Upper lobe of left lung (tissue), 6 donors: Measurements from ENCODE around the gene CEP250. TPM values are rescaled to one million over a fixed set of nuclear protein-coding genes. Genes with fewer than 3 reads are reported as not detected.
A peak's percentile ranks its signal among the peaks of the same experiment; 100 is the strongest.
"Not testable (repeated sequence)": the region's sequence is repeated elsewhere in the genome, so short reads cannot be mapped to it uniquely, and the experiment has no call there.

Experiments
- ATAC-seq, 2 donors: fragments of 200-7000 bp; cut with Tn5 transposase; one replicate each; pipeline ENCODE4 v1.9.1; 2022; ENCODE audit warnings: mild to moderate bottlenecking in 2 of 2, moderate library complexity in 2 of 2; ENCODE audit not compliant: low FRiP score in 2 of 2
- DNase-seq, 2 donors: peaks; one replicate each; pipeline ENCODE4 v3.0.0-alpha.2; 2019 to 2020
- H3K27ac ChIP-seq, 4 donors: fragments of 200-600 bp; sonication (generic); one replicate each; pipeline ENCODE4 v1.5.1; 2016 to 2019
- H3K27me3 ChIP-seq, 4 donors: fragments of 200-600 bp; sonication (generic); one replicate each; pipeline ENCODE4 v1.5.1; 2017 to 2019
- H3K36me3 ChIP-seq, 4 donors: fragments of 200-600 bp; sonication (generic); one replicate each; pipeline ENCODE4 v1.5.1; 2016 to 2019
- H3K4me1 ChIP-seq, 4 donors: fragments of 200-600 bp; sonication (generic); one replicate each; pipeline ENCODE4 v1.5.1; 2018 to 2019
- H3K4me3 ChIP-seq, 4 donors: fragments of 200-600 bp; sonication (generic); one replicate each; pipeline ENCODE4 v1.5.1; 2017 to 2019; ENCODE audit warnings: mild to moderate bottlenecking in 2 of 4, moderate library complexity in 1 of 4
- H3K9me3 ChIP-seq, 4 donors: fragments of 200-600 bp; sonication (generic); one replicate each; pipeline ENCODE4 v1.5.1; 2018 to 2019
- CTCF ChIP-seq, 6 experiments: fragments of 450-650 bp in 4 of 6; fragments of 200-600 bp in 2 of 6; sonication (generic) in 2 of 6; IDR thresholded peaks; one replicate each; pipeline ENCODE4 v1.5.1; 2016 to 2019; ENCODE audit warnings: antibody characterized with exemption in 6 of 6
- EP300 ChIP-seq, 4 donors: sonication (generic); formaldehyde crosslinking; IDR thresholded peaks; one replicate each; pipeline ENCODE4 v1.5.1; 2017; ENCODE audit warnings: antibody characterized with exemption in 4 of 4, control low read depth in 2 of 4
- POLR2A ChIP-seq, 4 donors: fragments of 450-650 bp; IDR thresholded peaks; one replicate each; pipeline ENCODE4 v1.5.1; 2016 to 2017; ENCODE audit warnings: antibody characterized with exemption in 4 of 4, mild to moderate bottlenecking in 2 of 4
- POLR2AphosphoS5 ChIP-seq, 2 donors: sonication (generic); formaldehyde crosslinking; IDR thresholded peaks; one replicate each; pipeline ENCODE4 v1.5.1; 2017; ENCODE audit warnings: antibody characterized with exemption in 2 of 2
- WGBS, 2 donors: methylation state at CpG; one replicate each; pipeline ENCODE4 v1.1.5; 2017 to 2018; 5-methylcytosine and 5-hydroxymethylcytosine counted together
- total RNA-seq, 6 donors: library from RNA; depleted of rRNA in 4 of 6; stranded (reverse); fragments of >200 nt in 4 of 6; gene quantifications; one replicate each; pipeline versions ENCODE4 v1.1.0 to v1.2.1, GENCODE V29; 2016 to 2021
- donor health status: DM: no; HTN: no; CAD: no; lungs with moderate emphysema.
- donor health status: DM: no; HTN: yes; CAD: no; lungs with severe emphysema.

CEP250 gene
- total RNA-seq, 6 donors from 2014 or later = 15.4 to 66.6 (median 29.6) TPM

GRCh38 chr20:35515949-35516645 is 60.7 kb downstream of the CEP250 start:
- Histone ChIP-seq H3K36me3 (peaks cover 0 to 26% (median 17%) of the 10 kb centered on the region in 4 donors), H3K9me3 (no peaks in the 10 kb centered on the region), H3K27ac (no peak overlapping the region), H3K4me3 (no peak overlapping the region), H3K27me3 (no peaks in the 10 kb centered on the region), H3K4me1 (no peaks in the 10 kb centered on the region)
- WGBS, 2 donors = 77 to 83% methylated on average over 3 of the region's 3 CpGs
- ATAC-seq = no peak
- no peak for TF ChIP-seq POLR2AphosphoS5 (IDR thresholded peaks at IDR 0.05)
- no peak for DNase-seq

DNA sequence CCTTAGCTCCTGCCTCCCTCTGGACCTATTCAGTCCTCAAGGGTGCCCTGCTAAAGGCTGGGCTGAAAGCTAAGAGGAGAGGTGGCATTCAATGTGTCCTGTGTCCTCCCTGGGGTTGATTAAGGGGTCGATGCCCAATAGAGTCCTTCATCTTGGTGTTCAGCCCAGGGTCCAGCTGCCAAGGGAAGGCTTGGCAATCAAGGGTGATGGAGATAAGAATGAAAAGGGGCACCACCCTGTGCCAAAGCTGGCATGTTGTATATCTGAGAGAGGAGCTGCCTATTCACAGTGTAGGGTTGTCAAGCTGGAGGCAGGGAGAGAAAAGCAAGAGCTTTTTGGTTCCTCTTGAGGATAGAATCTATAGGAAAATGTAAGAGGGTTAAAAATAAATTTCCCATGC is 61.7 kb downstream of the CEP250 start:
- Histone ChIP-seq H3K9me3 (no peaks in the 10 kb centered on the region), H3K27me3 (no peaks in the 10 kb centered on the region), H3K4me1 (no peaks in the 10 kb centered on the region), H3K4me3 (no peak overlapping the region), H3K36me3 (peaks cover 0 to 16% (median 12%) of the 10 kb centered on the region in 4 donors), H3K27ac (no peak overlapping the region)
- ATAC-seq = no peak
- TF ChIP-seq POLR2A (IDR thresholded peaks at IDR 0.05) (no peak), EP300 (IDR thresholded peaks at IDR 0.05) (no peak), CTCF (IDR thresholded peaks at IDR 0.05) (no peak), POLR2AphosphoS5 (IDR thresholded peaks at IDR 0.05) (no peak)
- WGBS, 2 donors = 67 to 83% methylated on average over 1 of the region's 1 CpG
- DNase-seq = no peak

DNA sequence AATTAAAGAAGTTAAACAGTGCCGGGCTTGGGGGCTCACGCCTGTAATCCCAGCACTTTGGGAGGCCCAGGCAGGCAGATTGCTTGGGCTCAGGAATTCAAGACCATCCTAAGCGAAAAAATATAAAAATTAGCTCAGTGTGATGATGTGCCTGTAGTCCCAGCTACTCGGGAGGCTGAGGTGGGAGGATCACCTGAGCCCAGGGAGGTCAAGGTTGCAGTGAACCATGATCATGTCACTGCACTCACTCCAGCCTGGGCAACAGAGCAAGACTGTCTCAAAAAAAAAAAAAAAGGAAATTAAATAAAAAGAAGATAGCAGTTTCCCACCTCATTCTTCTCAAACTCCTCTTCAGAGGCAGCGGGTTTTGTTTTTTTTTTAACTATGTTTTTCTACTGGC is 62.4 kb downstream of the CEP250 start:
- H3K4me3 ChIP-seq, H3K27me3 ChIP-seq: not testable (repeated sequence)
- WGBS, 2 donors = 83 to 87% methylated on average over 5 of the region's 5 CpGs

GRCh38 chr20:35518955-35519354 is 63.6 kb downstream of the CEP250 start:
- Histone ChIP-seq H3K9me3 (no peaks in the 10 kb centered on the region), H3K4me3 (no peak overlapping the region), H3K27ac (no peak overlapping the region), H3K4me1 (no peaks in the 10 kb centered on the region), H3K36me3 (peaks cover 0 to 7% (median 0%) of the 10 kb centered on the region in 4 donors), H3K27me3 (no peaks in the 10 kb centered on the region)
- no peak for DNase-seq
- no peak for ATAC-seq
- TF ChIP-seq EP300 (IDR thresholded peaks at IDR 0.05) = no peak
- no peak for TF ChIP-seq CTCF (IDR thresholded peaks at IDR 0.05)
- TF ChIP-seq POLR2AphosphoS5 (IDR thresholded peaks at IDR 0.05) = no peak
- TF ChIP-seq POLR2A (IDR thresholded peaks at IDR 0.05) = no peak
- WGBS, 2 donors = 73 to 75% methylated on average over 9 of the region's 9 CpGs

More for the DNA sequence above, 62.4 kb downstream of the CEP250 start:
- not testable (repeated sequence) for ATAC-seq, DNase-seq, H3K4me1 ChIP-seq, H3K36me3 ChIP-seq, H3K27ac ChIP-seq, H3K9me3 ChIP-seq

- no peak overlapping the region for H3K4me3 ChIP-seq
- DNase-seq = no peak
- no peaks in the 10 kb centered on the region for H3K27me3 ChIP-seq
- no peak for ATAC-seq
- no peaks in the 10 kb centered on the region for H3K36me3 ChIP-seq
- H3K9me3 ChIP-seq = no peaks in the 10 kb centered on the region
- TF ChIP-seq POLR2AphosphoS5 (IDR thresholded peaks at IDR 0.05) (no peak), EP300 (IDR thresholded peaks at IDR 0.05) (no peak), POLR2A (IDR thresholded peaks at IDR 0.05) (no peak), CTCF (IDR thresholded peaks at IDR 0.05) (peak in 5 of 6 experiments; percentile 13 to 38 (median 29))
- WGBS, 2 donors = 78 to 86% methylated on average over 4 to 6 of the region's 6 CpGs
- no peaks in the 10 kb centered on the region for H3K4me1 ChIP-seq
- H3K27ac ChIP-seq = no peak overlapping the region
These were observed 68.0 kb downstream of the CEP250 start for GRCh38 chr20:35523298-35523888.

DNA sequence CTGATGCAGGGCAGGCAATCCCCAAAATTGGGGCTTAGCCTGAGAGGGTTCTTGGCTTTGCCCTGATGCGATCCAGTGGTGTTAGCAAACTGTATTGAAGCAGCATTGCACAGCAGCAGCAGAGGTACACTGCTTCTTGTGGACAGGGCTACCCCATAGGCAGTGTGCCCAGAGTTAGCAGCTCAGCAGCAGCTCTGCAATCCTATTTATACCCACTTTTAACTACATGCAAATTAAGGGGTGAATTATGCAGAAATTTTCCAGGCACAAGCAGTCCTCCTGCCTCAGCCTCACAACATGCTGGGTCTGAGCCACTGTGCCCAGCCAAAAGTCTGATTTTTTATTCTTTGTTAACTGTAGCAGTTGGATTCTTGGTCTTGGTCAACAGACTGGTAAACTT is 70.2 kb downstream of the CEP250 start:
- no peaks in the 10 kb centered on the region for H3K9me3 ChIP-seq
- H3K4me1 ChIP-seq = no peaks in the 10 kb centered on the region
- DNase-seq = no peak
- H3K4me3 ChIP-seq = no peak overlapping the region
- H3K27ac ChIP-seq = no peak overlapping the region
- no peak for ATAC-seq
- H3K27me3 ChIP-seq = no peaks in the 10 kb centered on the region
- no peaks in the 10 kb centered on the region for H3K36me3 ChIP-seq
- no peak for TF ChIP-seq POLR2A (IDR thresholded peaks at IDR 0.05)
- no peak for TF ChIP-seq POLR2AphosphoS5 (IDR thresholded peaks at IDR 0.05)
- no peak for TF ChIP-seq CTCF (IDR thresholded peaks at IDR 0.05)
- TF ChIP-seq EP300 (IDR thresholded peaks at IDR 0.05) = no peak
- WGBS, 2 donors = 91 to 100% methylated on average over 1 of the region's 1 CpG
